Osteocyte (in vitro differentiated cells): ENCODE data around the gene FASTK. TPM values are rescaled to one million over a fixed set of nuclear protein-coding genes. Genes with fewer than 3 reads are reported as not detected.
A peak's percentile ranks its signal among the peaks of the same experiment; 100 is the strongest.

Source experiments
- DNase-seq: peaks from one replicate; pipeline ENCODE4 v3.0.0; 2021; ENCODE audit warnings: mixed read lengths; ENCODE audit not compliant: unreplicated experiment; ENCODE audit errors: extremely low spot score
- H3K27ac Mint-ChIP-seq: one replicate; pipeline ENCODE4 v1.8.0; 2021; ENCODE audit warnings: mild to moderate bottlenecking, mixed read lengths; ENCODE audit not compliant: unreplicated experiment
- H3K27me3 Mint-ChIP-seq: one replicate; pipeline ENCODE4 v1.8.0; 2021; ENCODE audit warnings: mixed read lengths; ENCODE audit not compliant: unreplicated experiment
- H3K36me3 Mint-ChIP-seq: one replicate; pipeline ENCODE4 v1.8.0; 2021; ENCODE audit warnings: mixed read lengths; ENCODE audit not compliant: unreplicated experiment
- H3K4me1 Mint-ChIP-seq: one replicate; pipeline ENCODE4 v1.8.0; 2021; ENCODE audit warnings: mixed read lengths; ENCODE audit not compliant: unreplicated experiment
- H3K4me3 Mint-ChIP-seq: one replicate; pipeline ENCODE4 v1.8.0; 2021; ENCODE audit warnings: mild to moderate bottlenecking, moderate library complexity, mixed read lengths; ENCODE audit not compliant: unreplicated experiment
- H3K9me3 Mint-ChIP-seq: one replicate; pipeline ENCODE4 v1.8.0; 2021; ENCODE audit warnings: mixed read lengths; ENCODE audit not compliant: unreplicated experiment
- CTCF ChIP-seq: fragments of 200-600 bp; sonication (generic); IDR thresholded peaks from 2 replicates; pipeline ENCODE4 v1.5.0; 2021; ENCODE audit warnings: antibody characterized with exemption, mild to moderate bottlenecking, moderate library complexity
- total RNA-seq: library from RNA; stranded (reverse); gene quantifications from 2 replicates; pipeline ENCODE4 v1.2.1, GENCODE V29; 2021

FASTK gene
- total RNA-seq, 1 donor from 2014 or later = 104 TPM

GRCh38 chr7:151039850-151040548, 40.6 kb downstream of the FASTK start:
- TF ChIP-seq CTCF = no peak
- Mint-ChIP-seq H3K27ac (peak overlapping the region; percentile 93), H3K36me3 (peaks cover 3% of the 10 kb centered on the region), H3K27me3 (no peaks in the 10 kb centered on the region), H3K4me1 (peaks cover 18% of the 10 kb centered on the region), H3K9me3 (no peaks in the 10 kb centered on the region), H3K4me3 (no peak overlapping the region)
- no peak for DNase-seq

GRCh38 chr7:151038951-151039849, 41.4 kb downstream of the FASTK start:
- H3K27ac Mint-ChIP-seq = peak overlapping the region; percentile 93
- H3K4me1 Mint-ChIP-seq = peaks cover 18% of the 10 kb centered on the region
- TF ChIP-seq CTCF = no peak
- no peaks in the 10 kb centered on the region for H3K9me3 Mint-ChIP-seq
- no peaks in the 10 kb centered on the region for H3K27me3 Mint-ChIP-seq
- peak; percentile 92 for DNase-seq
- peak overlapping the region; percentile 33 for H3K4me3 Mint-ChIP-seq
- peaks cover 1% of the 10 kb centered on the region for H3K36me3 Mint-ChIP-seq

- Mint-ChIP-seq H3K4me3 (no peak overlapping the region), H3K9me3 (no peaks in the 10 kb centered on the region), H3K27me3 (no peaks in the 10 kb centered on the region), H3K4me1 (peaks cover 18% of the 10 kb centered on the region), H3K27ac (no peak overlapping the region), H3K36me3 (no peaks in the 10 kb centered on the region)
- no peak for DNase-seq
- TF ChIP-seq CTCF = no peak
These were observed 44.7 kb downstream of the FASTK start for GRCh38 chr7:151035902-151036301.

- Mint-ChIP-seq H3K36me3 (no peaks in the 10 kb centered on the region), H3K4me3 (no peak overlapping the region), H3K27me3 (no peaks in the 10 kb centered on the region), H3K27ac (no peak overlapping the region), H3K4me1 (peaks cover 18% of the 10 kb centered on the region), H3K9me3 (no peaks in the 10 kb centered on the region)
- no peak for DNase-seq
- TF ChIP-seq CTCF = no peak
These were observed 45.4 kb downstream of the FASTK start for GRCh38 chr7:151035026-151035717.
